IPS-18c (cell line): ENCODE data around the gene MROH2A.
"Not testable (repeated sequence)": the region's sequence is repeated elsewhere in the genome, so short reads cannot be mapped to it uniquely, and the experiment has no call there.

Experiments
- H3K4me3 ChIP-seq: 2 replicates; pipeline ENCODE4 v1.7.0; 2013; ENCODE audit warnings: low read depth, mild to moderate bottlenecking, low read length, moderate library complexity; ENCODE audit not compliant: insufficient read depth
- H3K9me3 ChIP-seq: one replicate; pipeline ENCODE4 v1.6.1; 2013; ENCODE audit warnings: mild to moderate bottlenecking, low read length, moderate library complexity; ENCODE audit not compliant: control insufficient read depth, insufficient read depth

The MROH2A gene

DNA sequence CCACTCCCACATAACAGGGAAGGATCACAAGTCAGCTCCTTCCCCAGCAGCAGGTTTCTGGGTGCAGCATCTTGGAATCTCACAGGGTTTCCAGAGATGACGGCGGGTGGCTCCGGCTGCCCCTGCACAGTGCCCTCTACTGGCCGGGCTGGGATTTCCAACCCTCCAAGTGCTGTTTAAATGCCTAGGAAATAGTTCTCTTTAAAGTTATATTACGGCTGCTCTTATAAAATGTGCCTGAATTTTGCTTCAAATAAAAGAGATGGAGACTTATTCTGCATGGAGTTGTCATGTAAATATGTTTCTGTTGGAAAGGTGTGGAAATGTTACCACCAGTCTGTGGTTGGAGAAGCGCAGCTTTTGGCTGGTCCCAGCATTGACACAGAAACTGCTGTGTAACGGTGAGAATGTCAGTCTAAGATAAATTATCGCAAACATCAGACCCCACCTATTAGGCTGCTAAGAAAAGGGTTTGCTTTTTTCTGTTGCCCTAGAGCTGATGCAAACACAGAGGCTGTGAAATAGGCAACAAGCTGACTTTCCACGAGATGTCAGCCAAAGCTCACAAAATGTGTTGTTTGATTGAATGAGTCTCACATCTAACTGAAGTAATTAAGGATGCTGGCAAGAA, 79.5 kb downstream of the MROH2A start:
- H3K9me3 ChIP-seq: no peaks in the 10 kb centered on the region
- H3K4me3 ChIP-seq: no peak overlapping the region

DNA sequence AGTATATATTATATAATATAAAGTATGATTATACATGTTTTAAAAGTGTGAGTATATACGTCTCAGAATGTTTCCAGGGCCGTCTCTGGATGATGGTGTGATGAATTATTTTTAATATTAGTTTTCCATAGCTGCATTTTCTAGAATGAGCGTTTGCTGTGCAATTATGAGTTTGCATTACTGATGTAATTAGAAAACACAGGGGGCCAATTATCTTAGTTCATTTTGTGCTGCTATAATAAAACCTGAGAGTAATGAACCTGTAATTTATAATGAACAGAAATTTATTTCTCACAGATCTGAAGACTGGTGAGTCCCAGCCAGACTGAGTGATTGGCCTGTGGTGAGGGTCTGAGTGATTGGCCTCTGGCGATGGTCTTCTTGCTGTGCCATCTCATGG, 80.2 kb downstream of the MROH2A start:
- H3K4me3 ChIP-seq: no peak overlapping the region
- H3K9me3 ChIP-seq: no peaks in the 10 kb centered on the region

DNA sequence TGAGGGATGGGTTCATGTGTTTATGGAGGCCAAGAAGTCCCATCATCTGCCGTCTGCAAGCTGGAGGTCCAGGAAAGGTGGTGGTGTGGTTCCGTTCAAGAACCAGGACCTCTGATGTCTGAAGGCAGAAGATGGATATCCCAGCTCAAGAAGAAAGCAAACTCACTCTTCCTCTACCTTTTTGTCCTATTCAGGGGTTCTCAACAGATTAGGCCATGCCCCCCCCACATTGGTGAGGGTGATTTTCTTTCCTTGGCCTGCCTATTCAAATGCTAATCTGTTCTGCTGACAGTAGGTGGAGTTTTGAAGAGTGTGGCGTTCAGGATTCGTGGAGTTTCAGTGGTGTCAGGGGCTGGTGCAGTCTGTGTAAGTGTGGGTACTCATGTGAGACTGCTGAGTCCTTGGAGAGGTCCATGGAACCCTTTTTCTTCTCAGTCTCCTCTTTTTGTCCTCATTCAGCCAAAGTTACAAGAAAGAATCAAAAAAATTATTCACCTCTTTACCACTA, 84.2 kb downstream of the MROH2A start:
- Histone ChIP-seq H3K4me3 (no peak overlapping the region), H3K9me3 (no peaks in the 10 kb centered on the region)

DNA sequence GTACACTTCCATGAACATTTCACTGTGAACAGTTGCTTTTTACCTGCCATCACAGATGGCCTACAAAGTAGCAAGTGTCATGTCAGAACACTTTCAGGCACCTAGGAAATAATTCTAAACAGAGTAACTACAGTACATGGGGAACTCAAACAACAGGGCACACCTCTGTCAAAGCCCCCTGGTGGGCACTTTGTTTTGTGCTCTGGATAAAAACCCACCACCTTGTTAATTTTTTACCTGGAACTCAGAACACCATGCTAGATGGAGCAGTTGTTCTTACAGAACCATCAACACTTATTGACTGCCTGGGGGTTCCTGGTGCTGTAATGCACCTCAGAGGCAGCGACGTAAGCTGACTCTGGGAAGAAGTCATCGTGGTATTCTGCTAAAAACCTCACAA, 87.7 kb downstream of the MROH2A start:
- no peaks in the 10 kb centered on the region for H3K9me3 ChIP-seq
- no peak overlapping the region for H3K4me3 ChIP-seq

DNA sequence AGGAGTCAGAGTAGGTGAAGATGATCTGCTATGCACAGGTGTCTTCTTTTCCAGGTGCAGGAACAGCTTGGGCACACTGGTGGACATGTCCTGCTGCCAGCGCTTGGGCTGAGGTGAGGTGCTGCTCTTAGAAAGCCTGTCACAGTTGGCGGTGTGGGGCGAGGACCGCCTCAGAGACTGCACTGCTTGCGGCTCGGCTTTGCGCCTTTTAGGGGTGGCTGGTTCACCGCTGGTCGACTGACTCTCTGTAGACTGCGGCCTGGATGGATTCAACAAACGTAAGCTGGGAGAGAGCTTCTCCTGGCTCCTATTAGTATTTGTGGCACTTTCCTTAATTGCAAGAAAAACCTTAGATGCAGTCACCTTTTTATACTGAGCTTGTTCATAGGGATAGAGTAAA, 88.3 kb downstream of the MROH2A start:
- Histone ChIP-seq H3K9me3 (no peaks in the 10 kb centered on the region), H3K4me3 (no peak overlapping the region)

DNA sequence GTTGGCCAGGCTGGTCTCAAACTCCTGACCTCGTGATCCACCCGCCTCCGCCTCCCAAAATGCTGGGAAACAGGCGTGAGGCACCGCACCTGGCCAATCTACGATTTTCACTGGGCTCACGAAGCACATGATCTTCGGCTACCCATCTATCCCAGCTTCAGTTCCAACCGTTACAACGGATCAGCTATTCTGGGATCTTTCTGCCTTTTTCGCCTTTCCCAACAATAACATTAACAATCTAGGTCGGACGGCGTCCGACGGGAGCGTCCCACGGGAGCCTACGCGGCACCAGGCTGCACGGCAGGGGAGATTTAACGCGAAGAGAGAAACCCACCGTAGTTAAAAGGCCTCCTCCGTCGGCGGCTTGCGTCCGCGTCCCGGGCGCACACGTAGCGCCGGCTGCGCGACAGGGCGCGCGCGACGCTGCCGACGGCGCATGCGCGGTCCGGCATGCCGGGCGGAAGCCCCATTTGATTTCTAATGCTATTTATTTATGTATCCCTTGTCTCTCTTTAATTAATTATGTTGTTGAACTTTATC, 89.9 kb downstream of the MROH2A start, which contains the start of gene MSL3B:
Gene MSL3B, minus strand, starts transcription at position 394 of the 540 bp plus-strand sequence.
- Histone ChIP-seq H3K4me3 (peak within 1 kb of the TSS; percentile 55), H3K9me3 (no peaks in the 10 kb centered on the region)

DNA sequence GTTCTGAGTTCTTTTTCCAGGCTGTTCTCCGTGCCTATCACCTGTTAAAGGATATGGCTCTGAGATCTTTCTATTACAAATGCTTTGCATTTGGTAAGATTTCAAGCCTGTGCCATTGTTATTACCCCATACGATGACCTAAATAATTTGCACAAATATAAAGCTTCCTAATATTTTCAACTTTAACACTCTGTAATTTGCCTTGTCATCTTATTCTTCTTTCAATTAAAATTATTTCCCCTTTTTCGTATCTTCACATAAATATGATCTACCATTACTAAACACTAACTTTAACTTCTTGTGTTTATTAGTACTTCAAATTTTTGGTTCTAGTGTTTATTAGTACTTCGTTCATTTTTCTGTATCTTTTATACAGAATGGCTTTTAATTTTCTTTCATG, 93.3 kb downstream of the MROH2A start:
- Histone ChIP-seq H3K4me3 (no peak overlapping the region), H3K9me3 (no peaks in the 10 kb centered on the region)

DNA sequence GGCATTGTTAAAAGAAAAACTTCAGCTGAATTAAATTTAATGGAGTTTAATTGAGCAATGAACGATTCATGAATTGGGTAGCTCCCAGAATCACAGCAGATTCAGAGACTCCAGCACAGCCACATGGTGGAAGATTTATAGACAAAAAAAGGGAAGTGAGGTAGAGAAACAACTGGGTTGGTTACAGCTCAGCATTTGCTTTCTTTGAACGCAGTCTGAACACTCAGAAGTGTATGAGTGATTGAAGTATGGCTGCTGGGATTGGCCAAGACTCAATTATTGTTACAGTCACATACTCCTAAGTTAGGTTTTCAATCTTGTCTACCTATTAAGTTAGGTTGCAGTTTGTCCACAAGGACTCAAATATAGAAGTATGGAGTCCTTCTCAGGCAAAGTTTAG, 94.0 kb downstream of the MROH2A start:
- not testable (repeated sequence) for H3K9me3 ChIP-seq, H3K4me3 ChIP-seq

DNA sequence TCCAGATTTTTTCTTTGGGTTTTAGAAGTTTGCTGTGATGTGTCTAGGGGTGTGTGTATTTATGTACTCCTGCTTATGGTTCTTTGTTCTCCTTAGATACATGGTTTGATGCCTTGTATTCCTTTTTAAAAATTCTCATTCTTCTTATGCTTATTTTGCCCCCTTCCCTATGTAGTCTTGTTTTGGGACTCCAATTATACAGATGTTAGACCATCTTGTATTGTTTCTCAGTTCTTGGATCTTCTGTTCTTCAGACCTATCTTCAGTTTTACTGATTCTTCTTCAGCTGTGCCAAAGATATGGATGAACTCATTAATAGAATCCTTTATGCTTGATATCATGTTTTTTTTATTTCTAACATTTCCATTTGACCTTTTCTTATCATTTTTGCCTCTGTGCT, 104.2 kb downstream of the MROH2A start:
- H3K9me3 ChIP-seq: no peaks in the 10 kb centered on the region
- H3K4me3 ChIP-seq: no peak overlapping the region
